GM18502 (cell line): ENCODE data around the gene NRG4.
"Not testable (repeated sequence)": the region's sequence is repeated elsewhere in the genome, so short reads cannot be mapped to it uniquely, and the experiment has no call there.

Experiments
- ATAC-seq: cut with Tn5 transposase; IDR thresholded peaks from one replicate; pipeline ENCODE4 v1.9.1; 2021; ENCODE audit warnings: mild to moderate bottlenecking; ENCODE audit not compliant: unreplicated experiment, poor library complexity

The NRG4 gene

GRCh38 chr15:75928680-75929608 is 83.3 kb downstream of the NRG4 start:
- ATAC-seq = no peak

GRCh38 chr15:75927601-75928000 is 84.6 kb downstream of the NRG4 start:
- ATAC-seq = no peak

- no peak for ATAC-seq
These were observed 85.3 kb downstream of the NRG4 start for GRCh38 chr15:75926931-75927330.

- no peak for ATAC-seq
These were observed 86.8 kb downstream of the NRG4 start for GRCh38 chr15:75925440-75925839.

GRCh38 chr15:75924576-75924975 is 87.6 kb downstream of the NRG4 start:
- no peak for ATAC-seq

GRCh38 chr15:75923756-75924155 is 88.5 kb downstream of the NRG4 start:
- no peak for ATAC-seq

GRCh38 chr15:75921732-75922703 is 90.2 kb downstream of the NRG4 start:
- no peak for ATAC-seq

- ATAC-seq = no peak
These were observed 92.1 kb downstream of the NRG4 start for GRCh38 chr15:75920079-75920478.

- no peak for ATAC-seq
These were observed 94.1 kb downstream of the NRG4 start for GRCh38 chr15:75918135-75918534.

GRCh38 chr15:75916978-75917377 is 95.2 kb downstream of the NRG4 start:
- no peak for ATAC-seq

GRCh38 chr15:75910355-75910754 is 101.9 kb downstream of the NRG4 start:
- not testable (repeated sequence) for ATAC-seq

GRCh38 chr15:75905231-75905630 is 107.0 kb downstream of the NRG4 start:
- no peak for ATAC-seq

- peak; percentile 90 for ATAC-seq
These were observed 108.6 kb downstream of the NRG4 start, which contains the start of gene FBXO22 for GRCh38 chr15:75903331-75904239. TSS of gene FBXO22 (plus strand) at chr15:75903878. CDS start at chr15:75903964, 86 bp downstream.

- ATAC-seq = no peak
These were observed 110.1 kb downstream of the NRG4 start for GRCh38 chr15:75902129-75902557.

GRCh38 chr15:75900577-75900976 is 111.6 kb downstream of the NRG4 start:
- ATAC-seq = no peak

GRCh38 chr15:75895731-75896130 is 116.5 kb downstream of the NRG4 start:
- ATAC-seq = no peak

- ATAC-seq = no peak
These were observed 120.3 kb downstream of the NRG4 start for GRCh38 chr15:75891895-75892294.
